ENCODE measurements around the gene PALD1.
"Not testable (repeated sequence)": the region's sequence is repeated elsewhere in the genome, so short reads cannot be mapped to it uniquely, and the experiment has no call there.

The PALD1 gene

DNA sequence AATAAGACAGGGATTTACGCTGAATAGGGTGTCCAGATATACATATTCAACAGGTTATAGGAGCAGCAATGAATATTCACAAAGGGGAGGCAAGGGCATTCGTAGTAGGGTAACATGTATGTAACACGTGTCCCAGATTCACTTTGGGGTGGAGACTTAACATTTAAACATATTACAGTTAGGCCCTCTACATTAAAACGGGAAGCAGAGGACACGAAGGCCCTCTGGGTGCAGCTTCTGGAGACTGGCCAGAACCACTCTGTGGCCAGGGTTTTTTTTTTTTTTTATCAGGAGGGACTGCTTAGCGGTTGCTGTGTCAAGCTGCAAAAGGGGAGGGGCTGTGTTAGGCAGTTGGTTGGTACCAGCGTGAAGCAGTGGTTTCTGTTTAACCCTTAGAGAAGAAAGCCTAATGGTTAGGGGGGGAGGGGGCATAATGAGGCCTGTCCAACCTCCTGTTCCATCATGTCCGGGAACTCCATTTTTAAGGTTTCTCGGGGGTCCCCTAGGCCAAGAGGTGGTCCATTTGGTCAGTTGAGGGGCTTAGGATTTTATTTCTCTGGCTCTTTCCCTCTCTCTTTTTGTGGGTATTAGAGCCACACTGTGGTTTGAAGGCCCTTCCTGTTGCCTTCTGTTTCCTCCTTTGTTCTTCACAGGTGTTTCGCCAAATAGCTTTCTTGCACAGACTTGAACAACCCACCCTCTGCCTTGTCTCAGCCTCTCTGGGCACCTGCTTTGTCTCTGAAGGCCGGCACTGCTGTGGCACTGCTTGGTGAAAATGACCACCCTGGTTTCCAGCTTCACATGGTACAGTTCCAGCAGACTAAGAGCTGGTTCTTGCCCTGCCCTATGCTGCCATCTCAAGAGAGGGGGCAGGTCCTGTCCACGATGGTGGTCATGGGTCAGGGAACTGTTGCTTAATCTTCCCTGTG is 97.6 kb downstream of the PALD1 start:
- peak; percentile 71 for DNase-seq

DNA sequence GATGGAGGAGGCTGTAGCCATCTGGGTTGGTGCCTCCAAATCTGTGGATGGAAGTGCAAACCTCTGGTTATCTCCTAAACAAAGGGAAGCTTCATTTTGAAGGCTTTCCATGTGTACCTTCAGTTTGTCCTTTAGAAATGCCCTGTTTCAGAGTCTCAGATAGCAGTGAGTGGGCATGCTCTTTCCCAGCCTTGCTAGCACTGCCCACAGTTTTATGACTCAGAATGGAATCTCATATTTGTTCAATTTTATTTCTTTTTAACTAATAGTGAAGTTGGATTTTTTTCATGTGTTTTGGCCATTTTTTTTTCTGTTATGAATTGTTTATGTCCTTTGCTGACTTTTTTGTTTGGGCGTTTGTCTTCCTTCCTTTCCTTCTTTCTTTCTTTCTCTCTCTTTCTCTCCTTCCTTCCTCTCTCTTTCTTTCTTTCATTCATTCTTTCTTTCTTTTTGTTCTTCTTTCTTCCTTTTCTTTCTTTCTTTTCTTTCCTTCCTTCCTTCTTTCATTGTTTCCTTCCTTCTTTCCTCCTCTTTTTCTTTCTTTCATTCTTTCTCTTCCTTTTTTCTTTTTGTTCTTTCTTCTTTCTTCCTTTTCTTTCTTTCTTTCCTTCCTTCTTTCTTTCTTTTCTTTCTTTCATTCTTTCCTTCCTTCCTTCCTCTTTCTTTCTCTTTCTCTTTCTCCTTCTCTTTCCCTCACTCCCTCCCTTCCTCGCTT is 98.4 kb downstream of the PALD1 start:
- no peak for DNase-seq

DNA sequence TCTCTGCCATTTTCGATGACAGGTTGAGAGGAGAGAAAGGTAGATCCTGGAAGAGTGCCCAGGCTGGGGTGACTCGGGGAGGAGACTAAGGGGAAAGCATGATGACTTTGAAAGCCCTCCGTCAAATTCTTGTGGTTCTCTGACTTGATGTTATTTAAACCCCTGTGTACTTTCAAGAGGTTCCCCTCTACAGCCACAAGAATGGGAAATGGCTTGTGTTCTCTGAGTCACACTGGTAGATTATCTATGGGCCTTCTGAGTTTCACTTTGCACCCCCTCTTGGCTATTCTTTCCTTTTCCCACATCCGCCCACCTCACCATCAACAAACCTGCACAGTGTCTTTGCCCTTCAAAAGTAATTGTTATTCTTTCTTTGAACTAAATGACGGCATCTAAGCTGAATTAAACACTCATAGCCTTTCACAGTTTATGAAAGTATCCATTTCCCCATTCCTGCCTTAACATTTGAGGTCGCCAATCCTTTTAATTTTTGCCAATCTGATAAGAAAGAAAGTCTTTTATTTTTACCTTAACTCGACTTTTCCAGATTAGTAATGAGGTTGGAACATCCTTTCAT is 99.9 kb downstream of the PALD1 start:
- DNase-seq, result no peak

DNA sequence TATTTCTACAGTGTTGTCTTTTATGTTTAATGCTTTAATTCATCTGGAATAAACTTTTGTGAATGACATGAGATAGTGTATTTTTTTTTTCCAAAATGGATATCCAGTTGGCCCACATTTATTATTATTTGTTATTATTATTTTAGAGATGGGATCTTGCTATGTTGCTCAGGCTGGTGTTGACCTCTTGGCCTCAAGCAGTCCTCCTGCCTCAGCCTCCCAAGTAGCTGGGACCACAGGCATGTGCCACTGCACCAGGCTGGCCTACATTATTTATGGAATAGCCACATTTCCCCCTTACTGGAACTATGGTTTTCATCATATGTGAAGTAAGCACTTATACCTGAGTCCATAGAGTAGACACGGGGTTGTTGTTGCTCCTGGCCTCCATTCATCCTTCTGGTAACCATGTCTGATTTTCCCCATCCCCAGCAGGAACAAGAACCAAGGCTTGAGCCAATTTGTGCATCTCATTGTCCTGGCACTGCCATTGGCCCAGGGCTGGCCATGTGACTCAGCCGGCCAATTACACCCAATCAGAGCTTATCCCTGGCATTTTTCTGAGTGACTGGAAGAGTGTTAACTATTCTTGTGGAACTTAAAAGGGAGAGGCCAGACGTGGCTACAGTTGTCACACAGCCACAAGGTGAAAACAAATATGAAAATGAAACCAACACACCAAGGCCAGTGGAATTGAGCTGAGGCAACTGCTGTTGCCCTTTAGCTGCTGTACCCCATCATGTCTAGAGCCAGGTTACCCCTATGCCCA is 100.9 kb downstream of the PALD1 start:
- DNase-seq, result no peak

DNA sequence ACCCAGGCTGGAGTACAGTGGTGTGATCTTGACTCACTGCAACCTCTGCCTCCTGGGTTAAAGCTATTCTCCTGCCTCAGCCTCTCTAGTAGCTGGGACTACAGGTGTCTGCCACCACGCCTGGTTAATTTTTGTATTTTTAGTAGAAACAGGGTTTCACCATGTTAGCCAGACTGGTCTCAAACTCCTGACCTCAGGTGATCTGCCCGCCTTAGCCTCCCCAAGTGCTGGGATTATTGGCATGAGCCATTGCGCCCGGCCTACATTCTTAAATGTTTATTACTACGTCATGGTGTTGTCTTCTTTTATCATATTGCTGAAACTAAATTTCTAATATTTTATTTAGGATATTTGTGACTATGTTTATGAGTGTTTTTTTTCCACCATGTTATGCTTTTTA is 102.6 kb downstream of the PALD1 start:
- not testable (repeated sequence) for DNase-seq

DNA sequence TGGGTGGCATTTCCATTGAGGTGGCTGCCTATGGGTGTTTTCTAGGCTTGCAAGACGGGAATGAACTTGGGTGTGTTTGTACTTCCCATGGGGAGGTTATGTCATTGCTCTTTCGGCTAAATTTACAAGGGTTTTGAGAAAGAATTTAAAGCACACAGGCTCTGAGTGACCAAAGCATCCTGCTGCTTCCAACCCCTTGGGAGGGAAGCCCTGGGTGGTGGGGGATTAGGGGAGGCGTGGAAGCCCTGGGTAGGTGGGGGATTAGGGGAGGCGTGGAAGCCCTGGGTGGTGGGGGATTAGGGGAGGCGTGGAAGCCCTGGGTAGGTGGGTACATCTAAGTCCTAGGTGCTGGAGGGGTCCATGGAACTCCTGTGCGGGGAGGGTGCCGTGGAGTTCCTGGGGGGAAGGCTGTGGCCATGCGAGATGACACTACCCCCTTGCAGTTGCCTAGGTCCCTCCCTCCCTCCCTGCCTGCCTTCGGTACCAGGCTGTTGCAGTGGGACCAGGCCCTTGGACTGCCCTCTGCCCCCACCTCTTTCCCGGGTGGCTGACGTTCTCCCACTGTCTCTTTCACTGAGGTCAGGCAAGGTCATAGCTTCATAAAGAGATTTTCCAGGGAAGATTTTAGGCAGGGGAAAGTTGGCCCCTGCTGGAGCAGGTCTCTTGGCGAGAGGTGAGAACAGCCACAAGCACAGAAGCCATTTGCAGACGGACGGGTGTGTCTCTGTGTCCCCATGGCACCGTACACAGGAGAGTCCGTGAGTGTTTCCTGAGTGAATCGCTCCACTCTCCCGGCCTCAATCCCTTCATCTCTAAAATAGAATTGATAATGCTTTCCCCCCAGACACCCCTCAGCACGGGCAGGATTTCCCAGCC is 104.5 kb downstream of the PALD1 start:
- no peak for DNase-seq

DNA sequence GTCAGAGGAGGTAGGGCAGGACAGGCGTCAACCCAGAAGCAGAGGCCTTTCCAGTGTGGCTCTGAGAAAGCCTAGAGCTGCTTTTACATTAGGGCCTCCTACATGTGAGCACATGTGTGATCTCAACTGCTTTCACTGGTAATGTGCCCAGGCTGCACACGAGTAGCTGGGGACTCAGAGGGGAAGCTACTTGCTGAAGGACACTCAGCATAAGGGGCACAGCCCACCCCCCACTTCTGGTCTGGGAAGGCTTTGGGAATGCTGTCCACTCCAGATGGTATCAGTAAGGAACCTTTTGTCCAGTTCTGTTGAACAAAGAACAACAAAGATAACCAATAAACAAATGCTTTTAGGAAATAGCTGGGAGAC is 105.1 kb downstream of the PALD1 start:
- DNase-seq, result no peak

DNA sequence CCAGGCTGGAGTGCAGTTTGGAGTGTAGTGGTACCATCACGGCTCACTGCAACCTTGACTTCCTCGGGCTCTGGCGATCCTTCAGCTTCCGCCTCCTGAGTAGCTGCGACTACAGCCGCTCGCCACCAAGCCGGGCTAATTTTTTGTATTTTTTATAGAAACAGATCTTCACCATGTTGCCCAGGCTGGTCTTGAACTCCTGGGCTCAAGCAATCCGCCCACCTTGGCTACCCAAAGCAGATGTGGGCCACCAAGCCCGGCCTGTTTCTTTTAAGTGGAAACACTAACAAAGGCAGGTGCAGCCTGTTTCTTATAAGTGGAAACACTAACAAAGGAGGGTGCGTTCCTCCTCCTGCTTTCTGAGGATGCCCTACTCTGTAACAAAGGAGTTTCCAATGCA is 105.8 kb downstream of the PALD1 start:
- DNase-seq, result peak; percentile 19

DNA sequence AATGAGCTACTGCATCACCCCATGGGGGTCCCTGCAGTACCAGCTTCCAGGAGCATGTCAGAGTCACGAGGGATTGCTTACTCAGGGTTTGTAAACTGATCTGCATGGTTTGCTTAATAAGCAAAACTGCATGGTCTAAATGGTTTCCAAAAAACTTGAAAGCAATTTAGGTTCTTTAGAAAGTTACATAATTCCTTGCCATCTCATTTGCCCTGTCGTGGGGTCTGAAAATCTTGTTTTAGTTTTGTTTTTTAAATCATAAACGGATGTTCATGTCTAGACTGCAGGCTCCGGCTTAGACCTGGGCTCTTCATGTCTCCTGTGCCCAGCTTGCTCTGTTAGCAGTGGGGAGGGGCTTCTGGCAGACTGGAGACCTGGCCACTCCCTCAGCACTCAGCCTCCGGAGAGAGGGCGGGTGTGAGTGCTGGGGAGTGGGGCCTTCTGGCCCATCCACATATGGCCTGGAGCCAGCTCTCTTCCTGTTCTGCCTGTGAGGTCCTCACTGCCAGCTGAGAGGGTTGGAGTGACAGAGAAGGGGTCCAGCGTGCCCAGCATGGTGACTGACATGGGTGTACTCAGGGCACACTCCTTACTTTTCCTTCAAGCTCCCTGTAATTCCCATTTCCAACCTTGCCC is 106.5 kb downstream of the PALD1 start:
- DNase-seq, result peak; percentile 93

DNA sequence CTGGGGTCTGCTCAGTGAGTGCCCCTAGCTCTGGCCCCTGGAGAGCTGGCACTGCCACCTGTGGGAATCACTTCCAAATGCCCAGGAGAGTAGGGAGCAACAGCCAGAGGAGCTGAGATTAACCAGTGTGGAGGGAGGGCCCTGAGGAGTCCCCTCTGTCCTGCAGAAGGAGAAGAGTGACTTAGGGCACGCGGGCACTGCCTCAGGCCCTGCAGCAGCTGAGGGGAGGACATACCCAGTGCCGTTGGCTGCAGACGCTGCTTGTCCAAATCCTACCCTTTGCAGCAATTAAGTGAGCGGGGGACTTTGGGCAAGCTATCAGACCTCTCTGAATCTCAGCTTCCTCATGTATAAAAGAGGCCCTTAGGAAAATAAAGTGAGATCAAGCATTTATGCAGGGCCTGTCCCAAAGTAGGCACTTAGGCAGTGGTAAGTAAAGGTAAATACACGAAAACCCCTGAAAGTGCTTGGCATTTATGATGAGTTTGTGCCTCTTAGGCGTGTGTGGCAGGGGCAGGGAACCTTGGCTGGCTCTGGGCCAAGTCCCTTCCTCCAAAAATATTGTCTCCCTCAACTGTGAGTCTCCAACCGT is 107.1 kb downstream of the PALD1 start:
- no peak for DNase-seq

DNA sequence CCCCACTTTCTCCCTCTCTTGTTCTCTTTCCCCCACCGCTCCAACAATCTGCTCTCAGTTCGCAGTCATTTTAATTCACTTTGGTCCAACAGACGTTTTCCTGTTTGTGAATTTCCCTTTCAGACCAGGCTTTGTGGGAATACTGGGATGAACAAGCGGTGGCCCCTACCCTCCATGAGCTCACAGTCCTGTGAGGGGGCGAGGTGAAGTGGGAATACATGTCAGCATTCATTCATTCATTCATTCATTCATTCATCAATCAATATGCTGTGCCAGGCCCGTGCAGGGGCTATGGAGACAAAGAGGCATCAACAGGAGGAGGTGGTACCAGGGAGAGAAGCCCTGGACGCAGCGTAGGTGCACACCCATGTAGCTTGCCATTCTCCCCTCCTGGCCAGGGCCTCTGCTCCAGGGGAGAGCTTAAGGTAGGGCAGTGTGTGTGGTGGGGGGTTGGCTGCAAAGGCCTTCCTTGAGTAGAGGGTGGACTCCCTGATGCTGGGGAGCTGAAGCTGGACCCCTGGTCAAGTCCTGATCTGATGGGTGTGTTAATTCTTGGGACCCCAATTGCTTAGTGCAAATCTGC is 107.9 kb downstream of the PALD1 start:
- DNase-seq, result no peak

DNA sequence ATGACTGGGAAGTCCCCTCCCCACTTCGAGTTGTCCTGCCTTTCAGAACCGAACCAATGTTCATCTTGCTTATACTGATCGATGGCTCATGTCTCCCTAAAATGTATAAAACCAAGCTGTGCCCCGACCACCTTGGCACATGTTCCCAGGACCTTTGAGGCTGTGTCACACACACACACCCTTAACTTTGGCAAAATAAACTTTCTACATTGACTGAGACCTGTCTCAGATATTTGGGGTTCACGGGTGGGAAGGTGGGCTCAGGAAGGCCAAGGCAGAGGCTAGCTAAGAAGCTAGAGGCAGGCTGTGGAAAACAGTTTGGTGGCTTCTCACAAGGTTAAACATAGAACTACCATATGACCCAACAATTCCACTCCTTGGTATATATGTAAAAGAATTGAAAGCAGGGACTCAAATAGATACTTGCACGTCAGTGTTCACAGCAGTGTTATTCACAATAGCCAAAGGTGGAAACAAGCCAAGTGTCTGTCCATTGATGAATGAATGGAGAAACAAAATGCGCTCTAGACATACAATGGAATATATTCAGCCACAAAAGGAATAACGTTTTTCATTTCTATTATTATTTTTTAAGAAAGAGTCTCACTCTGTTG is 108.6 kb downstream of the PALD1 start:
- DNase-seq, result no peak

DNA sequence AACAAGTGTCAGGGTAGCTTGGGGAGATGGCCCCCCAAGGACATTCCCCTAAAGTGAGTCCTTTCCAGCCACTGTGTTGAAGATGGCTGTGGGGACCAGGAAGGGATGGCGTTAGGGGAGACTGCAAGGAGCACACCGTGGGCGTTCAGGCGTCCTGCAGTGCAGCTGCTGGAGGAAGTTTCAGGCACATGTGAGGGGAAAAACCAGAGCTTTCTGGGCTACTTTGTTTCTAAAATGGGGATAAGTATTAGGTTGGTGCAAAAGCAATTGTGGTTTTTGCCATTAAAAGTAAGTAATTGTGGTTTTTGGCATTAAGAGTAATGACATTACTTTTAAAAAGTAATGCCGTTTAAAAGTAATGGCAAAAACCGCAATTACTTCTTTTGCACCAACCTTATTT is 109.7 kb downstream of the PALD1 start:
- no peak for DNase-seq

DNA sequence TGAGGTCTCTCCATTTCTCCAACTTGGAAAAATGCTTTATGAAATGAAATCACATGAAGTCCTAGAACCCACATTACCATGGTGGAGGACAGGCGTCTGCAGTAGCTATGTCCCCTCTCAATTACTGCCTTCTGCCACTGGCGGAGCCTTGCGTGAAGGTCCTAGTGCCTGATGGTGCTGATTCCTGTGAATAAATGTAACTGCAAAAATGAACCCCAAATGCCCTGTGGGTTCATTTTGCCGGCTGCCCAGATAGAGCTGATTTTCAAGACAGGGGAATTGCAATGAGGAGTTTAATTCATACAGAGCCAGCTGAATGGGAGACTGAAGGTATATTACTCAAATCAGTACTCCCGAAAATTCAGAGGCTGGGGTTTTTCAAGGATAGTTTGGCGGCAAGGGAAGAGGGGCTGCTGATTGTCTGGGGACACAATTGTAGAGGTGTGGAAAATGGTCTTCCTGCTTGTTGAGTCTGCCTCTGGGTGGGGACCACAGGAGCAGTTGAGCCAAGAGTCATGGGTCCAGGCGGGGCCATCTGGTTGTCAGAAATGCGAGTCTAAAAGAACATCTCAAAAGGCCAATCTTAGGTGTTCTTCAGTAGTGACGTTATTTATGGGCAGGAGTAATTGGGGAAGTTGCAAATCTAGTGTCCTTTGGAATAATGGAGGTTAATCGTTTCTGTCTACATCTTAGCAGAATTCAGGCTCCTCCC is 110.4 kb downstream of the PALD1 start:
- DNase-seq, result no peak

DNA sequence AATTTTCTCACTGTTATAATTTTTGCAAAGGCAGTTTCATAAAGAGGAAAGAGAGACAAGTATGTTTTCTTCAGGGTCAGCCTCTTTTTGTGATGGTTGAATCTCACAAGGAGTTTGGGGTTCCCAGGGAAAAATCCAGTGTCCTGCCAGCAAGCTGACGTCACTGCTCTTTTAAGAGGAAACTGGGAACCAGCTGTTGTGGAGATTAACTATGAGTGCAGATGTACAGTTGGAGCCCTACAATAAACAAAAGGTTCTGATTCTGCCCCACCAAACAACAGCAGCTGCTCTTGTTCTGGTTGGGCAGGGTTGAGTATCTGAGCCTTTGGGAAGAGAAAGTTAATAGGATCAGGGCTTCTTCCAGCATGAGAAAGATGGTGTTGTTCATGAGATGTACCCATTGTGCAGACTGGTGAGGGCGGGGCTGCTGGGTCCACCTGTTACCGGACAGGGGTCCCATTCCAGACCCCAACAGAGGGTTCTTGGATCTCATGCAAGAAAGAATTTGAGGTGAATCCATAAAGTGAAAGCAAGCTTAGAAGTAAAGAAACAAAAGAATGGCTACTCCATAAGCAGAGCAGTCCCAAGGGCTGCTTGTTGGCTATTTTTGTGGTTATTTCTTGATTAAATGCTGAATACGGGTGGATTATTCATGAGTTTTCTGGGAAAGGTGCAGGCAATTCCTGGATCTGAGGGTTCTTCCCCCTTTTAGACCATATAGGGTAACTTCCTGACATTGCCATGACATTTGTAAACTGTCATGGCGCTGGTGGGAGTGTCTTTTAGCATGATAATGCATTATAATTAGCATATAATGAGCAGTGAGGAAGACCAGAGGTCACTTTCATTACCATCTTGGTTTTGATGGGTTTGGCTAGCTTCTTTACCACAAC is 111.4 kb downstream of the PALD1 start:
- no peak for DNase-seq

DNA sequence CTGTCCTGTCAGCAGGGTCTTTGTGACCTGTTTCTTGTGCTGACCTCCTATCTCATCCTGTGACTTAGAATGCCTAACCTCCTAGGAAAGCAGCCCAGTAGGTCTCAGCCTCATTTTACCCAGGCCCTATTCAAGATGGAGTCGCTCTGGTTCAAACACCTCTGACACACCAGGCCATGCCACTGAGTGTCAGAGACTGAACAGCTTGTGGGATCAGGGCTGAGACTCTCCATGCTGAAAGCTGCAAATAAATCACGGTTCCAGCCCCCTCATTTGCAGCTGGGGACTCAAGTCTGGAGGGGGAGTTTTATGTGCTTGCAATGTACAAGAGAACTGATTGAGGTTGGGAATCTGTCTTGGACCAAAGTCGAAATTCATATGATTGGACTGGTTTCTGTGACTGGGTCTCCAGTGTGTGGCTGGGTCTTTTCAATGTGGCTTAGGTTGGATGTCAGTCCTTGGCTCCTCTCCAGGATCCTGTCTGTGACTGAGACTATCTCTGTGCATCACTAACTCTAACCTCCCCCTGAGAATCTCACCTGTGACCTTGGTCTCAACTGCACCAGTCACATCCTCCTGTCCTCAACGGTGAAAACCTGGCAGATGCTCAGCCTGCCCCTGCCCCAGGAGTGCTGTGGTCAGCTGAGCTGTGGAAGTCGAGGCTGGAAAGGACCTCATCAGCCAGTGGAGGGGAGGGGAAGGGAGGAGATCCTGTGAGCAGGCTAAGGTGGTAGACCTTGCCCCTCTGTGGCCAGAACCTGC is 112.3 kb downstream of the PALD1 start:
- no peak for DNase-seq

DNA sequence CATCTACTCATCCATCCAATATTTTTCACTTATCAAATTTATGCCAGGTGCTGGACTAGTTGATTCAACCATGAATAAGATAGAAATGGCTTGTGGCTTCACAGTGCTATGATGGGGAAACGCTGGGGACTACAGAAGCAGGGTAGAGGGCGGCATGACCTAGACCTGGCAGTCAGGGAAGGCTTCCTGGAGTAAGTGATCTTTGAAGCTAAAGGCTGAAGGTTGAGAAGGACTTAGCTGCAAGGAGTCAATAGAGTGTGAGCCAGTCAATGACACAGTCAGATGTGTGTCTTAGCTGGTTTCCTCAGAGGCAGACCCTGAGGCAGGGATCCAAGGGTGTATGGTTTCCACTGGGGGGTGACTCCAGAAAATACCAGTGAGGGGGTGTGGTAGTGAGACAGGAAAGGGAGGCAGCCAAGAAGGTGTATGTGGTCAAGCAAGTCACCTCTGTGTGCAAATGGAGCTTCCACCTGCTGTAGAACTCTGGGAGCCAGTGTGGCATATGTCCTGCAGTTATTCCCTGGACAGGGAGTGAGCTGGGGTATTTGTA is 113.7 kb downstream of the PALD1 start:
- no peak for DNase-seq

Data from NCI-H1092 (cell line).